Measurements from ENCODE around the gene SNRPA1.

Gene SNRPA1

GRCh38 chr15:101320501-101321052 is 25.5 kb upstream of the SNRPA1 start:
- DNase-seq (ENCODE audit: low read depth in 2 of 2, low spot score in 1 of 2) = peak in 1 of 2 donors; percentile 33

GRCh38 chr15:101318839-101319238 is 23.8 kb upstream of the SNRPA1 start:
- DNase-seq (ENCODE audit: low read depth in 2 of 2, low spot score in 1 of 2) = no peak

- DNase-seq (ENCODE audit: low read depth in 2 of 2, low spot score in 1 of 2) = no peak
Observed at GRCh38 chr15:101318147-101318819, 23.2 kb upstream of the SNRPA1 start.

GRCh38 chr15:101317336-101317872 is 22.4 kb upstream of the SNRPA1 start:
- no peak for DNase-seq (ENCODE audit: low read depth in 2 of 2, low spot score in 1 of 2)

GRCh38 chr15:101316529-101316928 is 21.5 kb upstream of the SNRPA1 start:
- DNase-seq (ENCODE audit: low read depth in 2 of 2, low spot score in 1 of 2) = no peak

GRCh38 chr15:101315736-101316135 is 20.7 kb upstream of the SNRPA1 start:
- no peak for DNase-seq (ENCODE audit: low read depth in 2 of 2, low spot score in 1 of 2)

GRCh38 chr15:101314336-101315125 is 19.5 kb upstream of the SNRPA1 start:
- no peak for DNase-seq (ENCODE audit: low read depth in 2 of 2, low spot score in 1 of 2)

GRCh38 chr15:101313041-101313761 is 18.2 kb upstream of the SNRPA1 start:
- DNase-seq (ENCODE audit: low read depth in 2 of 2, low spot score in 1 of 2) = no peak

GRCh38 chr15:101310508-101310907 is 15.5 kb upstream of the SNRPA1 start:
- no peak for DNase-seq (ENCODE audit: low read depth in 2 of 2, low spot score in 1 of 2)

- no peak for DNase-seq (ENCODE audit: low read depth in 2 of 2, low spot score in 1 of 2)
Observed at GRCh38 chr15:101310161-101310480, 15.1 kb upstream of the SNRPA1 start.

GRCh38 chr15:101309436-101310160 is 14.6 kb upstream of the SNRPA1 start:
- no peak for DNase-seq (ENCODE audit: low read depth in 2 of 2, low spot score in 1 of 2)

GRCh38 chr15:101308604-101309435 is 13.8 kb upstream of the SNRPA1 start:
- DNase-seq (ENCODE audit: low read depth in 2 of 2, low spot score in 1 of 2) = no peak

GRCh38 chr15:101307897-101308603 is 13.0 kb upstream of the SNRPA1 start:
- no peak for DNase-seq (ENCODE audit: low read depth in 2 of 2, low spot score in 1 of 2)

- DNase-seq (ENCODE audit: low read depth in 2 of 2, low spot score in 1 of 2) = no peak
Observed at GRCh38 chr15:101307048-101307896, 12.2 kb upstream of the SNRPA1 start.

GRCh38 chr15:101306341-101307047 is 11.4 kb upstream of the SNRPA1 start:
- no peak for DNase-seq (ENCODE audit: low read depth in 2 of 2, low spot score in 1 of 2)

GRCh38 chr15:101305820-101306255 is 10.8 kb upstream of the SNRPA1 start:
- DNase-seq (ENCODE audit: low read depth in 2 of 2, low spot score in 1 of 2) = no peak

GRCh38 chr15:101303408-101303807 is 8.4 kb upstream of the SNRPA1 start:
- DNase-seq (ENCODE audit: low read depth in 2 of 2, low spot score in 1 of 2) = no peak
